NCI-H510A treated with DMSO at 0.1 percent for 48 hours (cell line): ENCODE data around the gene RPS6KB2.

Source experiments
- DNase-seq: peaks from one replicate; lab custom pipeline; 2025; lab: John Stamatoyannopoulos, UW

The RPS6KB2 gene

GRCh38 chr11:67429722-67430121 lies 1.4 kb downstream of the RPS6KB2 start:
- no peak for DNase-seq

GRCh38 chr11:67431346-67432249 lies 3.3 kb downstream of the RPS6KB2 start:
- DNase-seq = no peak

GRCh38 chr11:67432655-67433349 lies 4.5 kb downstream of the RPS6KB2 start:
- DNase-seq = no peak

- DNase-seq = no peak
These were observed 5.5 kb downstream of the RPS6KB2 start for GRCh38 chr11:67433536-67434394.

- DNase-seq = no peak
These were observed 6.1 kb downstream of the RPS6KB2 start for GRCh38 chr11:67434395-67434881.

- DNase-seq = no peak
These were observed 6.9 kb downstream of the RPS6KB2 start for GRCh38 chr11:67435031-67435726.

- no peak for DNase-seq
These were observed 7.6 kb downstream of the RPS6KB2 start for GRCh38 chr11:67435727-67436458.

GRCh38 chr11:67436459-67437081 lies 8.3 kb downstream of the RPS6KB2 start:
- no peak for DNase-seq

- no peak for DNase-seq
These were observed 9.0 kb downstream of the RPS6KB2 start, which contains the start of gene PTPRCAP for GRCh38 chr11:67437082-67437808. Gene PTPRCAP (minus strand): TSS chr11:67437682. CDS start chr11:67437619, 63 bp downstream.

- no peak for DNase-seq
These were observed 9.5 kb downstream of the RPS6KB2 start for GRCh38 chr11:67437809-67438157.

GRCh38 chr11:67438158-67438902 lies 10.0 kb downstream of the RPS6KB2 start:
- DNase-seq = no peak

- DNase-seq = no peak
These were observed 11.3 kb downstream of the RPS6KB2 start for GRCh38 chr11:67439321-67440228.

- DNase-seq = no peak
These were observed 12.2 kb downstream of the RPS6KB2 start for GRCh38 chr11:67440229-67441097.

GRCh38 chr11:67441098-67441563 lies 12.8 kb downstream of the RPS6KB2 start:
- DNase-seq = no peak

GRCh38 chr11:67441731-67442351 lies 13.5 kb downstream of the RPS6KB2 start:
- DNase-seq = no peak
